ENCODE measurements around the gene ANO10.

The ANO10 gene

GRCh38 chr3:43406643-43407023 is 215.2 kb downstream of the ANO10 start:
- no peak for DNase-seq

- DNase-seq: no peak
These were observed 215.7 kb downstream of the ANO10 start for GRCh38 chr3:43405888-43406642.

- DNase-seq: no peak
These were observed 220.8 kb downstream of the ANO10 start for GRCh38 chr3:43400781-43401730.

DNA sequence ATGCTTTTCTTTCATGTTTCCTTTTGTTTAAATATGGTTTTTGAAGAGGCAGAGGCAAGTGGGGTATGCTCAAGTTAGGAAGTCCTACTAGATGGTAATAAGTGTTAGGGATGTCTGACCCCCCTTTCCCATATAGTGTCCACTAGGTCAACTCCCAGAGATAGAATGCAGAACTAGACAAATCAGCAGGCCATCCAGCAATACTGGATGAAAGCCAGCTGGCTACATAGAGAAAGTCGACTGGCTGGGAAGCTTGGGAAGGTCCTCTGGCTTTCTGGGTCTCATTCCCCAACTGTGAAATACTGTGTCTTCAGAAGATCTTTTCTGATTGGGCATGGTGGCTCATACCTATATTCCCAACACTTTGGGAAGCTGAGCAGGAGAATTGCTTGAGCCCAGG is 221.6 kb downstream of the ANO10 start:
- no peak for DNase-seq

DNA sequence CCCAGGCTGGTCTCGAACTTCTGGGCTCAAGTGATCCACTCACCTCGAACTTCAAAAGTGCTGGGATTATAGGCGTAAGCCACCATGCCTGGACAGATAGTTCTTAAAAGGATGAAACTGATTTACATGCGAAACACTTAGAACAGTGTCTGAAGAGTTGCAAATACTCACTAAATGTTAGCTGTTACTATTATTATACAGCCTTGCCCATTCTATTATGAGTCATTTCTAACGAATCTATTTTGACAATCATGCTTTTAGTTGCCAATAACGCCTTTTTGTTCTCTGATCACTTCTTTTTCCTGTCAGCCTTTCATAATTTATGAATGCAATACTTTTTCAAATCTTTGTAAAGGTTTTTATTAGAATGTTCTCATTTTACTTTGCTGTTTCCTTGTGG is 222.8 kb downstream of the ANO10 start:
- no peak for DNase-seq

DNA sequence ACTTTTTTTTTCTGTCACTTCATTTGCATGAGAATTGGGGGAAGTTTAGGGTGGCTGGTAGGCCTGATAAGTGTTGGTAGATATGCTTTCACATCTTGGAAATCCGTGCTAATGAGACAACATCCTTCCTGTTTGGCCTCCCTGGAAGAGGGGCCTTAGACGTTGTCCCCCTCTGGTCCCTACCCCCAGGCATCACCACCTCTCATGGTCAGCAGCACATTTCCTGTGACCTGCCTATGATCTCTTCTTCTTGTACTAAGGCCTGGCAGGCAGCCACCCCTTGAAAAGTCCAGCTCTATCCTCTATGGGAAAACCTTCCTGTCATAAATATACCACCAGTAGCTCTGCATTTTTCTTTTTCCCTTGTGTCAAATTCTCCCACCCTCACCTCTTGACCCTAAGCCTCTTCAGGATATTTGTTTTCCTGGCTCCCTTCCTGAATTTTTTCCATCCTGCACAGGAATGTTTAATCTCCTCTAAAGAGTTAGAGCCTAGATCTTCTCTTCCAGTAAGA is 227.7 kb downstream of the ANO10 start:
- no peak for DNase-seq

DNA sequence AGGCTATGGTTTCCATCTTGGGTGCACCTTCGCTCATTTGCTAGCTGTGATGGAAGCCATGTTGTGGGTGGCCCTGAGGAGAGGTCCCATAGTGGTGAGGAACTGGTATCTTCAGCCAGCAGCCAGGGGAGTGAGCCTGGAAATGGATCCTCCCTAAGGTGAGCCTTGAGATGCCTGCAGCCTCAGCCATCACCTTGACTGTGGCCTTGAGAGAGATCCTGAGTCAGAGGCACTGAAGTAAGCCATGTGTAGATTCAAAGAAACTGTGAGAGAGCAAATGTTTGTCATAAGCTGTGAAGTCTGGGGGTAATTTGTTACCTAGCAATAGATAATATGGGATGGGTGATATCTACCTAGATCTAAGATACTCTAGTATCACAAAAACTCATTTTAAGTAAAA is 230.2 kb downstream of the ANO10 start:
- no peak for DNase-seq

DNA sequence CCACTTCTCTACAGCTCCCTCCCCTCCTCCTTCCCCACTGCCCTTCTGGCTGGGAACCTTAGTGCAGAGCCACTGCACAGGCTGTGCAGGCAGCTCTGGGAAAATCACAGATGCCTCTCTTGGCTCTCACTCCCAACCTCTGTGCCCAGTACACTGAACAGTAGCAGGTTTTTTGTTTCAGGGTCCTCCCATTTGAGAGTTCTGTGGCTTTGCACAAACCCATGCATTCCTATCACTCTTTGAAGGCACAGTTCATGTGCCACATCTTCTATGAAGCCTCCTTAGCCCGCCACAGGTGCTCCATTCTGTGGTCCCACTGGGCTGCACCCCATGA is 231.6 kb downstream of the ANO10 start:
- no peak for DNase-seq

DNA sequence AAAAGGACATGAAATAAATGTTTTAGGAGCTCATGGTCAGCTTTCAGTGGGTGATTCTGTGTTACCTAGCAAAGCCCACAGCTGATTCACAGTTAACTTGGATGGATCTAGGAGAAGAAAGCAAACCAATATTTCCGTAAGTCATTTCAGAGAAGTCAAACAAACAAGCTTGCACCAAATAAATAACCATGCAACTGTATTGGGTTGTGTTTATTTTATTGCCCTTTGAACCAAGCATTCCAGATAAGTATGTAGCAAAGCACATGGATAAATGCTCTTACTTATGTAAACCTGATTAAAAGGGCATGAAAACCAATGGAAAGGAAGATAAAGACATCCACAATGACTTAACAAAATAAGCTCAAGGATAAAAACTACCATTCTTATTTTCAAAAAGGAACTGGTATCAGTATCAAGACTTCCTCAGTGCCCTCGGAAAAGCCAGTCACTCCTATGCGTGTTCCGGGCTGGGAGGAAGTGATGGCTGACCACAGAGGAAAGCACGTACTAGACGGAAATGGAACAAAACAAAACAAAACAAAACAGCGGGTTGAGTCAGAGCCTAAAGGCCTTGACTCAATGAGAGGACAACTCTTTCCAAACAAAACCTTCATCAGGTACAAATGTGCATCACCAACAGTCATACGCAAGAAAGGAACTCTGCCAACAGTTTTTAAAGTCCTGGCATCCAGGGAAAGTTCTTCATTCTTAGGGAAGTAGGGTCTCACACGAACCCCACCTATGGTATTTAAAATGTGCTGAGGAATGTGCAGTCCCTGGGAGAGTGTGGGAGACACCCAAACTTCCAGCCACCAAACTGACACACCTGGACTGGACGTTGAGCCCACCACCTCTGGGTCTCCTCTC is 232.2 kb downstream of the ANO10 start:
- DNase-seq: peak; percentile 48

DNA sequence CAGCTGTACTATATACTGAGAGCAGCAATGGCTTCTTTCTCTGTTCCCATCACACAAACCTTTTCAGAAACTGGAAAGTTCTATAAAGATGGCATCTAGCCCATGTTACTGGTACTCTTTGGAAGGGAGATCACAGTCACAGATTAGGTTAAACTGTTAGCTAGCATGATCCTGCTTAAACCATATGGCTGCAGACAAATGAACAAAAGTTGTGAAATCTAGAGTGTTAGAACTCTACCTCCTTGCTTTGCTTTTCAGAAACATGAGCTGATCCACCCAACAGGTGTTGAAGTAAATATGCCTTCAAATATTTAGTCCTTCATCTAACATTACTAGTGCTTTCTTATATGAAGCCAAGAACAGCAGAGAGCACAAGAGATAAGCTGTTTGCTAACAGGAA is 232.9 kb downstream of the ANO10 start:
- DNase-seq: no peak

DNA sequence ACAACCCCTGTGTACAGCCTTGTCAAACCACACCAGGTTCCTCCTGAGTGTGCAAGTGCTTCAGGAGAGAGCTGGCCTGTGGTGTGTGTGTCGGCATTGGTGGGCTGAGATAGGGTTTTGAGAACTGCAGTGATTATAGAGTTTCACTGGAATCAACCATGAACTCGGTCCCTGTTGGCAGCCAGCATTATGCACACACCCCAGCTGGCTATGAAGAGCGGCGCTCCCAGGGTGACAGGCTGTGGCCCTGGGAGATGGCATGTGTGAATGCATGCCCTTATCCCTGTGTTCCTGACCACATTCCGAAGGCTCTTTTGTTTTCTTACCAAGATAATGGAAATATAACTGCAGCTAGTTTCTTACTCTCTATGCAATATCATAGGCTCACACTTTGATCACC is 233.6 kb downstream of the ANO10 start:
- no peak for DNase-seq

GRCh38 chr3:43379343-43379742 is 242.5 kb downstream of the ANO10 start:
- DNase-seq: no peak

DNA sequence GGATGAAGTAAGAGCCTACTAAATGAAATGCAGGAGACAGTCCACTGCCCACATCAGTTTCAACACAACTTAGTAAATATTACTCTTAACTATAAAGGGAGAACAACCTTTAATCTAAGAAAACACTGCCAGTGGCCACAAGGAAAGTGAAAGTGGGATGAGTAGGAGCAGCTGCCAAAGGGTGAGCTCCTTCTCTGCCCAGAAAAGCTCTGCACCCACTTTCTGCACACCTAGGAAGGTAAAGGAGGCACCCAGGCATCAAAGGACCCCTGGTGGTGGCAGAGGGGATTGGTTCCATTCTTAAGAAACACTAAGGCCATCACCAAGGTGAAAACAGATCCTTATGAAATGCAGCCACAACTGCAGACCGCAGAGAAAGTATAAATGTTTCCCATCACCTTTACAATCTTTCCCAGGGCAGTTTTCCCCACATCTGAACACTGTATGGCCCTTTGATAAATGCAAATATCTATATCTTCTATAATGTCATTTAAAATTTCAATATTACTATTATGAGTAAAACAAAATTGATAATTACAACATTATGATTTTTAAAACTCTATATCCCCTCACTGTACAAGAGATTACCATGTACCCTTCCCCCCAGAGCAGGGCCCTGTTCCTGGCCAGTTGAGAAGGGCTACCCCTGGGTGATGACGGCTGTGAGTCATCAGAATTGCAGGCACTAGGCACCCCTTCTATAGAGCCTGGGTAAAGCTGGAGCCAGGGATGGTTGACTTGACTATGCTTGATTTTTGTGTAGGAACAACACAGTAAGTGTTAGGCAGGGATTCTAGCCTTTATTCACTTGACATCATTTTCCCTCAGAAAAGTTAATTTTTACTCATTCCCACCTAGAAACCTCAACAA is 243.5 kb downstream of the ANO10 start:
- DNase-seq: peak; percentile 62

DNA sequence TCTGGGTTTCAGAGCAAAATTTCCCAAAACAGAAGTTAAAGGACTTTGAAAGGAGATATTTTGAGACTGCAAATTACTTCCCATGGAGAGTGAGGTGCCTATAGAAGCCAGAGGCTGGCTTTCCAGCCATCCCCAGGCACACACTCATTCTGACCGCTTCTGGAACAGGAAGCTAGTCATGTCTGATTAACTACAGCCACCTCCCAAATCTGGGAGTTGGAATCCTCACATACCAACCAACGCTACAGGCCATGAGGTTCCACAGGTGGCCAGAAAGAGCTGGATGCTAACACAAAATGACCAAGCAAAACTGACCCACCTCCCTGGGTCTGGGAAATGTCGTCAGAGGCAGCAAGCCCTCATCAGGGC is 248.3 kb downstream of the ANO10 start:
- DNase-seq: no peak

- no peak for DNase-seq
These were observed 248.8 kb downstream of the ANO10 start for GRCh38 chr3:43372809-43373559.

DNA sequence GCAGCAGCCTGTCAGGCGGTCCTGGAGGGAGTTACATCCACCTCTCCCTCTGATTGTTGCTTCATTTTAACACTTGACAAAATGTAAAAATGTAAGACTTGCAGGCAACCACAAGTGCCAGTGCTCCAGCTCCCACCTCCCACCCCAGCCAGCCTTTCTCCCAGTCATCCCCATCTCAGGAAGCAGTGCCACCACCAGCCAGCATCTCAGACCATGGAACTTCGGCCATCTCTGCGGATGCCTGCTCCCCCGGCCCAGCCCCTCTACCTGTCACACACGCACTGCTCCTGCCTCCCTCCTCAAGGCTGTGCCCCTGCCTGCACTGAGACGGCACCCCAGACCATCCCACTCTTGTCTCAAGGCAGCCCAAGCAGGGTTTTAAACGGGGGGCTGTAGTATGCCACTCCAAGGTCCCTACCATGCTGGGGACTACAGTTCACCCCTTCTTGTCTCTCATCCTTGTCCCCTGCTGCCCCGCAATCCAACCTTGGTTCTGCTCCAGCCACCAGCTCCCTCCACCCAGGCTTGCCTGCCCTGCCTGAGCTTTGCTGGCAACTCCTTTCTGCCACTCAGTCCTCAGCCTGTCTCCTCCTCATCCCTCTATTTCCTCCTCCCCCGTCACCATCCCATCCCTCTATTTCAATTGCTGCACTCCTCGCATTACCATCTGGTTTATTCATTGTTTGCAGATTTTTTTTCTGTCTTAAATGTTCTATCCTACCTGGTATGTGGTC is 249.6 kb downstream of the ANO10 start:
- no peak for DNase-seq

- no peak for DNase-seq
These were observed 250.3 kb downstream of the ANO10 start for GRCh38 chr3:43371494-43371893.

DNA sequence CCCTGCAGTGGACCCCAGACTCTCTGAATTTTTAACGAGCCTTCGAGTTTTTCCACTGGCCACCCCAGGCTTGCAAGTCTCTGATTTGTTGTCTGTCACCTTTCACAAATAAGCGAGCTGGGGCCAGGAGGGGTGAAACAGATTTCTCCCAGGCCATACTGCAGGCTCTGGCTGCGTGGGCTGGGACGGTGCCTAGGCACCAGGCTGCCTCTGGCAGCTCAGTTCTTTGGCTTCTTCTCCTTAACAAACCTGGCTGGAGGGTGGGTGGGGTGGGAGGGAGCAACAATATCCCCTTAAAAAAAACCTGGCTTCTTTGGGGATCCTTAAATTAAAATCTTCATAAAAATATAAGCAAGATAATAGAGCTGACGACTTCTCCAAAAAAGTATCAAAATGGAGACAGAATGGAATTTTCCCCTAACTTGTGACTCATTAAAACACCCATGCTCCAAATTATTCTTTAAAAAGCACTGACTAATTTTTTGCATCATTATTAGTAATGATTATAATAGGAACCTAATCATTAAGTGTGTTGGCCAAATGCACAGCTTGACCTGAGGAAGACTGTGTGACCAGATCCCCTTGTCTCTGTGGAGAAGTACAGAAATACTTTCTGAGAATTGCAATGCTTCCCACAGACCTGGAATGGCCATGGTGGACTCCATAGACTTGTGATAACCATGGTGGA is 251.4 kb downstream of the ANO10 start:
- DNase-seq: no peak

DNA sequence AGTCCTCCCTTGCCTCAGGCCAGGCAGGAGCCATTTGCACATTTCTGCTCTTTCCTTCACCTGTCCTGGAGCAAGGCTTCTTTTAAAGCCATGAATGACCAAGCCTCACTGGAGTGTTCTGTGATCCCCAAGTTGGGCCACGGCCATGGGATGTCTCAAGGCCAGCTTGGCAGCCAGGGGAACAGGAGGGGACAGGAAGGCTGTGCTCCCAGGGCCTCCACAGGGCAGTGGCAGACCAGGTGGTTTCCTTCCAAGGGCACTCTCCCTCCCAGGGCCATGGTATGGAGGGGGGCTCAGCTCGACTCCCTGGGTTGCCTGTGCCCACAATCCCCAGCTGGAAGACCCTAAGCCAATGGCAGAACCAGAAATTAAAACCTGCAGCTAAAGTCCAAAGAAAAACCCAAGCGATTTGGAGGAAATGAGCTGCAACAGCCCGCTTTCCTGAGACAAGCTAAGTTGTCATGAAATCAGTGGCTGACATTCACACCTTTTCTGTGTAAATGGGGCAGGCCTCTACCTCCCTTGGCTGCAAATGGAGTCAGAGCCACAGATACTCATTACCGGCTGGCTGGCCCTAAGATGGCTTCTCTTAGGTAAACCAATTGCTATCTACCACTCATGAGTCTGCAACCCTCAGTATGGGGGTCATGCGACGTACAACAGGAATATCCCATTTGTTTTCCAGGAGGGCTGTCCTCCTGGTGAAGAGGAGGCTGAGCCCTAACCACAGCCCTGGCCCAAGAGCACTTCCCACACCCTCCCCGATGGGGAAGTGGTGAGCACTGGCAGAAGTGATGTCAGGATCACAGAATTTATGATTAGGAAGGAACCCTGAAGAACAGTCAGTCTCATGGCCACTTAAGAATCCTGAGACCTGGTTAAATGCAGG is 252.2 kb downstream of the ANO10 start:
- DNase-seq: no peak
